ENCODE data around the gene BBS1.
"Not testable (repeated sequence)": the region's sequence is repeated elsewhere in the genome, so short reads cannot be mapped to it uniquely, and the experiment has no call there.

BBS1 gene

GRCh38 chr11:66529069-66529468 is 18.6 kb downstream of the BBS1 start:
- DNase-seq, result no peak

GRCh38 chr11:66529655-66530054 is 19.2 kb downstream of the BBS1 start:
- no peak for DNase-seq

DNA sequence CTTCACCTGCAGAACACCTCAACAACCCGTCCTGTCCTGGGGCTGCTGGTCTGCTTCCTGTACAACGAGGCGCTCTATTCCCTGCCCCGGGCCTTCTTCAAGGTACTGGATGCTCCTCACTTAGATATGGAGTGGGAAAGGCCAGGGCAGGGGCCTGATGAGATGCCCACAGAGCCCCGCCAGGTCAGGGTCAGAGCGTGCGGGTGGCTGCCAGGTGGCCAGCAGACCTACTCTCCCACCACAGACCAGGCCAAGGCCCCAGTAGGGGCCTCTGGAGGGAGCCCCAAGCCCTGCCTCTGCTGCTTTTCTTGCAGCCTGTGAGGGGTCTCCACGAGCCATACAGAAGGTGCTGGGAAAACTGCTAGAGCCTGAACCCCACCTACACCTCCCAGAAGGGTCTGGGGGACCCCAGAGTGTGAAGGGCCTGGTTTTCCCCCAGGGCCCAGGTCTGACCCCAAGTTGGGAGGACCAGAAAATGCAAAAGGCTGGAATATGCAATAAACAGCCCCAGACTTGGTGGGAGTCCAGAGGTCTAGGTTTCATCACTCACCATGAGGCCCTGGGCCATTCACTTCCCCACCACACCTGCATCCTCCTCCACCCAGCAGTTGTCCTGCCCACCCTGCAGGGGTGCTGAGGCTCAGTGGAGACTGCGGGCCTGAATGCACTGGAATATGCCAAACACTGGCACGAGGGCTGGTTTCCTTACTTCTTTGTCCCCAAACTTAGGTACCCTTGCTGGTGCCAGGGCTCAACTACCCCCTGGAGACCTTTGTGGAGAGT is 20.7 kb downstream of the BBS1 start:
- DNase-seq, result no peak

- DNase-seq, result no peak
These were observed 21.4 kb downstream of the BBS1 start for GRCh38 chr11:66531841-66532240.

DNA sequence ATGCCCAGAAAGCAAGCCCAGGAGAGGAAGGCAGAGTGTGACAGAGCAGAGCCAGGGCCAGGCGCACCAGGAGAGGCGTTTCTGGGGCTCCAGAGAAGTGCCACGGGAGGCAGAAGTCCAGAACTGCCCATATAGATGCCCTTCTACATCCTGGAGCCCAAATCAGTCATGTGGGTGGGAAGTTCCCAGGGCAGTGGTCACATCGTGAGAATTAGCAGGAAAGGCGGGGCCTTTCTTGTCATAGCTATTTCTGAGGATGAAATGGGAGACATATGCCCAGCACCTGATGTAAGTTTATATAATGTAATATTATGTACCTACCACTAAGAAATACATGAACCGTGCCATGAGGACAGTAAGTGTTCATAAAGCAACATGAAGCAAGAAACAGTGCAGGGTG is 22.3 kb downstream of the BBS1 start:
- DNase-seq, result peak in 1 of 3 donors; percentile 26

DNA sequence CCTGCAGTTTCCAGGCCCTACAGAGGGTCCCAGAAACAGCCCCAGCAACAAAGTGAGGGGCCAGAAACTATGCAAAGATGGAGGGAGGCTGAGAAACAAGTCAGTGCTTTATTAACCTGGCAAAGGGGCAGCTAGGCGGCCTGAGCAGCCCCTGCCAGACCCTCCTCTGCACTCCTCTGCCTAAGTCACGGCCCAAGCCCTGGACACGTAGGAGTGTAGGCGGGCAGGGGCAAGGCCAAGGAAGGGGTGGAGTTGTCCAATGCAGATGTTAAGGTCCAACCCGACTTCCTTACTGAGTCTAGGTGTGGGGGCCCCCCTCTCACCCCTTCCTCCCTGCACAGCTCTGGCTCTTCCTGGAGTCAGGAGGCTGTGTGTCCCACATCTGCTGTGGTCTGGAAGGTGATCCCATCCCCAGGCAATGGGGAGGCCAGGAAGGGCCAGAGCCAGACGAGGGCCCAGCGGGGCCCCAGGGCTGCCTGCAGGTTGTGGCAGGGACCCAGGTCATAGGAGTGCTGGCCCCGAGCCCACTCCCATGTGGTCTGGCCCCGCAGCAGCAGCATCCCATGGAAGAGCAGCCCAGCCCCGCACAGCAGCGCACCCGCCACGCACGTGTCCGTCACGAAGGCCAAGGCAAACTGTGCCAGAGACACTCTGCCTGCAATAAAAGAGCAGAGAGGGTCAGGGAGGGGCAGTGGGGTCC is 28.9 kb downstream of the BBS1 start:
- no peak for DNase-seq

DNA sequence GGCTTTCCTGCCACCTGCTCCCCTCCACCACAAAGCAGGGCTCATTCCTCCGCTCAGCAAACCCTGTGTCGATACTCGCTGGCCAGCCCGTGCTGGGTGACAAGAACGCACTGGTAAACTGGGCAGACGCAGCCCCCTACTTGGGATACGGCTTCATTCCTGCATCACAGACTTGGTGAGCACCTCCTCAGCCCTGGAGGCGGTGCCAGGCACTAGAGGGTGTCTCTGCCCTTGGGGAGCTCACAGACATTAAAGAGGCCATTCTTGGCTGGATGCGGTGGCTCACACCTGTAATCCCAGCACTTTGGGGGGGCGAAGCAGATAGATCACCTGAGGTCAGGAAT is 29.4 kb downstream of the BBS1 start:
- DNase-seq, result no peak

DNA sequence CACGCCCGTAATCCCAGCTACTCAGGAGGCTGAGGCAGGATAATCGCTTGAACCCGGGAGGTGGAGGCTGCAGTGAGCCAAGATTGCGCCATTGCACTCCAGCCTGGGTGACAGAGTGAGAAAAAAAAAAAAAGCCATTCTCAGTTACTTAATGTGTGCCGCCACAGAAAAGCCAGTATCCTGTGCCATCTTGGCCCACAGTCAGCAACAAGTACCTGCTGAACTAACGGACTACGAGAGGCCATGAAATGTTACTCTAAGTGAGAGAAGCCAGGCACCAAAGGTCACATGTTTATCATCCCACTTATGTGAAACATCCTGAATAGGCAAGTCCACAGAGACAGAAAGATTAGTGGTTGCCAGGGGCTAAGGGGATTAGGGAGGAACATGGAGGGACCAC is 30.2 kb downstream of the BBS1 start:
- not testable (repeated sequence) for DNase-seq

DNA sequence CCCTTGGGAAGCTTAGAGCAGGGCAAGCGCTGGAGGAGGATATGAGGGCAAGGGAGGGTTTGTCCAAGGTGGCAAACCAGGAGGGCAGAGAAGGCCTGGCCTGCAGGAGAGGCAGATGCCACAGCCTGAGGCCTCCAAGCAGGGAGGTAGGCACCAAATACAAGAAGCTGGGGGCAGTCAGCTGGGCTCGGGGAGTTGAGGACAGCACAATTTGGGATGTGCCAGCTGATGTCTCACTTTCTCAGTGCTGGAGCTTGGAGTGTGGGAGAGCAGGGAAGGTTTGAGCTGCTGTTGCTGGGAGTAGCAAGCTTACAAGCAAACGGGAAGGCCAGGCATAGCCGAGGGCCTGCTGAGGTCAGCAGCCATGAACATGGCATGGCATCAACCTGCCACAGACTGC is 31.5 kb downstream of the BBS1 start:
- DNase-seq, result no peak

DNA sequence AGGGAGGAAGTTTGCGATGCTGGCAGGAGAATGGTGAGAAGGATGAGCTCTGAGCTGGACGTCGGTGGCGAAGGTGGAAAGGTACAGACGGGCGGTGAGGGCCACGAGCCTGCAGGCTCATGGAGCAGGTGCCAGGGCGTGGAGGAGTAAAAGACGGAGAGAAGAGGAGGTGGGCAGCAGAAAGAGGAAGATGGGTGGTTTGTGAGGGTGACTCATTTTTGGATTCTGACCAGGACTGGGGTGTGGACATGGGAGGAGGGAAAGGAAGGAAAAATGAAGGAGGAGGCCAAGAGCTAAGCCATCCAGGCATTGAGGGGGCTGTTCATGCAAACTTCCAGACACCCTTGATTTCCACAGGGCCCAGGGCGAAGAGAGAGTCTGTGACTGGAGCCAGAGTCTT is 31.9 kb downstream of the BBS1 start:
- peak; percentile 30 to 51 (median 49) for DNase-seq

DNA sequence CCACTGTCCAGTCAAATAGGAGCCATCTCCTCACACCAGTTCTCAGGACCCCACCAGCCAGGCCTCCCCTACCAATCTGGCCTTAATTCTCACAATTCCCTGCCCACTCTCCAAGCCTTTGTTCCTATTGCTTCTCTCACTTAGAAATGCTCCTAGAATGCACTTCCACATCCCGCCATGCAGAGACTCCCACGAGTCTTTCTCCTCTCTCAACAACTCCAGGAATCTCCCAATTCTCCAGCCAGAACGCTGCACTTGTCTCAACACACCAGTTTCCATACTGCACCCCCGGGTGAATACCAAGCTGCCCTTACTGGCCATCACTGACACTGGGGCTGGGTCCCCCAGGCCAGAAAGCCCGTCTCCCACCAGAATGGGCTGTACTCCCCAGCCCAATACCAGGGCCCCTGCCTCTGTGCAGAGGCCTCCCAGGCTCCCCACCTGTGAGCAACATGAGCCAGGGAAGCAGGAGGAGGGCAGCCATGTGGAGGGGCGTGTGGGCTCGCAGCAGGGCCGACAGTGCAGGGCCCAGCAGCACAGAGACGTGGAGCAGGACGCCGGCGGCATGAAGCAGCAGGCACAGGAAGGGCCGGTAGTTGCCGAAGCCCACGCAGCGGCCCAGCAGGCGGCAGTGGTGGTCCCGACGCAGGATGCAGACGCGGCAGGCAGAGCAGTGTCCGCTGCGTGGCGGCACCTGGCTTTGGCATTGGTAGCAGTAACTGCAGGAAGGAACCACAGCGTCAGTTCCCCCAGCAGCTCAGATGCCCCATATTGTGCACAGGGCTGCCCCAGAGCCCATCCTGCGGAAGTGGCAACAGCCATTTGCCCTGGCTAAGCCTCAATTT is 33.0 kb downstream of the BBS1 start:
- DNase-seq, result peak; percentile 24 to 54 (median 42)

GRCh38 chr11:66544952-66545351 is 34.5 kb downstream of the BBS1 start:
- not testable (repeated sequence) for DNase-seq

GRCh38 chr11:66545701-66546367 is 35.4 kb downstream of the BBS1 start, which contains the start of gene ZDHHC24:
TSS of gene ZDHHC24 (minus strand) at chr11:66546048. CDS start at chr11:66546003, 45 bp downstream.
- peak; percentile 99 for DNase-seq

DNA sequence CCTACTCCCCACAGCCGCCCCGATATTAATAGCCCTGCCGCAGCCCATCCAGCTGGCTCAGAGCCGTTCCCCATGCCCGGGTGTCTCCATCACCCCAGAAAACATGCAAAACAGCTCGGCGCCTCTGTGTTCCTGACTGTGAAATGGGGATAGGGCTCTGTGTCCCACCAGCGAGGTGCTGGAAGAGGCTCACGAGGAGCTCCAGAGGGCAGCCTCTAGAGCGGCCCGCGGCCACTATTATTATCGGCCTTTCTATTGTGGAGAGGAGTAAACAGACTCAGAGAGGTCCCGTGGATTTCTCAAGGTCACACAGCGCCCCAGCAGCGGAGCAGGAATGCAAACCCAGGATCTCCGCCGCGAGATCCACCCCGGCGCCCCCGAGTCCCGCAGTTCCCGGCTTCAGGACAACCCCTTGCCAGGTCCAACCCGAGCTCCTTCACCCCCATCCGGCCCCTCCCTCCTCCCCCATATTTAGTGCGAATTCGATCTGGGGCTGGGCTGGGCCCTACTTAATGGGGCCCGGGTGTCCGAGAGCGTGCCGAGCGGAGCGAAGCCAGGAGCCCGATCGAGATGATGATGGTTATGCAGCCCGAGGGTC is 36.0 kb downstream of the BBS1 start, which contains the start of gene ACTN3:
Gene ACTN3, plus strand, starts transcription at position 536 of the 598 bp plus-strand sequence. Its CDS starts 35 bp downstream, at position 571.
- no peak for DNase-seq

- DNase-seq, result no peak
These were observed 36.7 kb downstream of the BBS1 start for GRCh38 chr11:66546966-66547661.

- no peak for DNase-seq
These were observed 37.2 kb downstream of the BBS1 start for GRCh38 chr11:66547662-66548009.

DNA sequence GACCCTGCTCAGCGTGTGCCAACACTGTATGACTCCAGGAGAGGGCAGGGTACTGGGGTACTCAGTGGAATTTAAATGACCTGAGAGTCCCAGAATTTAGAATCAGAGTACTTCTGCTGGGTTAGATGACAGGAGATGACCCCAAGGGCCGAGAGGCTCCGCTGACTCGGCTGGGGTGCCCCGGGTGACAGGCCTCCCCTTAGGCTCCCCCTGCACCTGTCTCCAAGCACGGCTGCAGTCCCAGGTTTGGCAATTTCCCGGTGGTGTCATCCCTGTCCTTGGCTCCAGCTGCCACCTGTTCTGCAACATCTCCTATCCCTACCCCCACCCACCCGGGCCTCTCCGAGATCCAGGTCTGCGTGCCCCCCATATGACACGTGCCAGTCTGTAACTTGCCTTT is 37.6 kb downstream of the BBS1 start:
- no peak for DNase-seq

GRCh38 chr11:66548774-66549630 is 38.6 kb downstream of the BBS1 start:
- DNase-seq, result no peak

- no peak for DNase-seq
These were observed 39.3 kb downstream of the BBS1 start for GRCh38 chr11:66549696-66550095.

- no peak for DNase-seq
These were observed 40.5 kb downstream of the BBS1 start for GRCh38 chr11:66550887-66551286.

- no peak for DNase-seq
These were observed 44.2 kb downstream of the BBS1 start for GRCh38 chr11:66554602-66555001.
